ENCODE results near the gene MTOR. TPM values are rescaled to one million over a fixed set of nuclear protein-coding genes. Genes with fewer than 3 reads are reported as not detected.
"Not testable (repeated sequence)": the region's sequence is repeated elsewhere in the genome, so short reads cannot be mapped to it uniquely, and the experiment has no call there.

Gene MTOR
- polyA plus RNA-seq, 1 of the 3 experiments (the other 2 are of a cell fraction), result 20.9 TPM

DNA sequence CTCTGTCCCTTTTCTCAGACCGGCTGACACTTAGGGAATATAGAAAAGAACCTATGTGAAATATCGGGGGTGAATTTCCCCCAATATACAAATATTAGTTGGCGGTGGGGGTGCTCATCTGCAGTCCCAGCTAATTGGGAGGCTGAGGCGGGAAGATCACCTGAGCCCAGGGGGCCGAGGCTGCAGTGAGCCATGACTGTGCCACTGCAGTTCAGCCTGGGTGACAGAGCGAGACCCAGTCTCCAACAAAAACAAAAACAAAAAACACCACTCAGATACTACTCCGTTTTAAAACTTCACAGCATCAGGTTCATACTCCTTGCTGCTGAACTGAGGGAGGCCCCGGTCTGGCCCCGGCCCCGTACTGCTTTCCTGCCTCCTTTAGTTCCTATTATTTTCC is 156.8 kb downstream of the MTOR start:
- ChIA-PET POLR2A (no interaction called here), CTCF (no interaction called here)
- Histone ChIP-seq H3K4me1 (ENCODE audit: control insufficient read depth in 1 of 2, insufficient read depth in 2 of 2, low read depth in 1 of 2, low read length in 1 of 2) (no peaks in the 10 kb centered on the region), H3K9me3 (no peaks in the 10 kb centered on the region), H2AFZ (ENCODE audit: low read depth) (no peak overlapping the region), H3K27ac (ENCODE audit: low read depth in 2 of 2, low read length in 1 of 2) (no peak overlapping the region), H3K9ac (no peak overlapping the region), H3K9me2 (no peaks in the 10 kb centered on the region), H3K4me2 (no peak overlapping the region), H3K36me3 (replicated peaks in 1 of 2; ENCODE audit: control insufficient read depth in 1 of 2, insufficient read depth in 2 of 2, low read length in 1 of 2) (peaks cover 31 to 35% of the 10 kb centered on the region in 2 experiments), H4K20me1 (ENCODE audit: insufficient read depth) (no peaks in the 10 kb centered on the region), H3K79me2 (ENCODE audit: insufficient read depth) (no peaks in the 10 kb centered on the region), H3K4me3 (ENCODE audit: low read depth in 2 of 2, low read length in 1 of 2) (no peak overlapping the region), H3F3A (replicated peaks; ENCODE audit: insufficient read depth) (no peaks in the 10 kb centered on the region), H3K27me3 (ENCODE audit: insufficient read depth) (no peaks in the 10 kb centered on the region)
- TF ChIP-seq SMC3 (IDR thresholded peaks at IDR 0.05; ENCODE audit: low read depth, low read length), result no peak
- 95% methylated on average over 8 of the region's 10 CpGs for WGBS (ENCODE audit: low lambda C conversion rate)
- DNase-seq, result no peak

DNA sequence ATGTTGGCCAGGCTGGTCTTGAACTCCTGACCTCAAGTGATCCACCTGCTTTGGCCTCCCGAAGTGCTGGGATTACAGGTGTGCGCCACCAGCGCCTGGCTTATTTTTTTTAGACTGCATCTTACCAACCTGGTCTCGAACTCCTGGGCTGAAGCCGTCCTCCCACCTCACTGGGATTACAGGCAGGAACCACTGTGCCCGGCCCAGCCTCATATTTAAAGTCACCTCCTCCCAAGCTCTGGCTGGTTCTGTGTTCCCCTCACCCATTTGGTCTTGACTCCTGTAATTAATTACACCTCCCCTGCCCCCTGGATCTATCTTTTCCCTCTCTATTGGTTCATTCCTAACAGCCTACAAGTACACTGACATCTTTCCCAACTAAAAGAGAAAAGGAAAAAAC is 161.0 kb downstream of the MTOR start:
- CTCF ChIA-PET, result interaction anchor here (1.0 kb wide), 1 partner anchor 31 kb away, joined by 4 read pairs; no protein-coding TSS in a partner anchor
- WGBS (ENCODE audit: low lambda C conversion rate), result 85% methylated on average over 6 of the region's 6 CpGs
- Histone ChIP-seq H3K36me3 (replicated peaks in 1 of 2; ENCODE audit: control insufficient read depth in 1 of 2, insufficient read depth in 2 of 2, low read length in 1 of 2) (peaks cover 8 to 16% of the 10 kb centered on the region in 2 experiments), H2AFZ (ENCODE audit: low read depth) (no peak overlapping the region), H3K9ac (no peak overlapping the region), H4K20me1 (ENCODE audit: insufficient read depth) (no peaks in the 10 kb centered on the region), H3K4me3 (ENCODE audit: low read depth in 2 of 2, low read length in 1 of 2) (no peak overlapping the region), H3K4me1 (ENCODE audit: control insufficient read depth in 1 of 2, insufficient read depth in 2 of 2, low read depth in 1 of 2, low read length in 1 of 2) (peaks cover 6 to 7% of the 10 kb centered on the region in 2 experiments; a peak in 3 of 4 replicates), H3K4me2 (no peak overlapping the region), H3K27me3 (ENCODE audit: insufficient read depth) (no peaks in the 10 kb centered on the region), H3K79me2 (ENCODE audit: insufficient read depth) (peaks cover 33% of the 10 kb centered on the region), H3K9me3 (no peaks in the 10 kb centered on the region), H3K9me2 (no peaks in the 10 kb centered on the region), H3F3A (replicated peaks; ENCODE audit: insufficient read depth) (no peaks in the 10 kb centered on the region), H3K27ac (ENCODE audit: low read depth in 2 of 2, low read length in 1 of 2) (no peak overlapping the region)
- POLR2A ChIA-PET, result interaction anchor here (0.6 kb wide), 1 partner anchor 35 kb away, joined by 3 read pairs; no protein-coding TSS in a partner anchor
- TF ChIP-seq NFIC (IDR thresholded peaks at IDR 0.05; ENCODE audit: borderline replicate concordance), result no peak
- no peak for TF ChIP-seq RCOR1 (IDR thresholded peaks at IDR 0.05; ENCODE audit: low read length)
- TF ChIP-seq TCF12 (IDR thresholded peaks at IDR 0.05), result no peak
- no peak for TF ChIP-seq MEF2A (IDR thresholded peaks at IDR 0.05; ENCODE audit: borderline replicate concordance, low read depth)
- TF ChIP-seq GATA2 (CRISPR knock-in tag; IDR thresholded peaks at IDR 0.05), result no peak
- TF ChIP-seq EZH2phosphoT487 (IDR thresholded peaks at IDR 0.05; ENCODE audit: borderline replicate concordance, low read depth), result no peak
- TF ChIP-seq, protein P1, sequence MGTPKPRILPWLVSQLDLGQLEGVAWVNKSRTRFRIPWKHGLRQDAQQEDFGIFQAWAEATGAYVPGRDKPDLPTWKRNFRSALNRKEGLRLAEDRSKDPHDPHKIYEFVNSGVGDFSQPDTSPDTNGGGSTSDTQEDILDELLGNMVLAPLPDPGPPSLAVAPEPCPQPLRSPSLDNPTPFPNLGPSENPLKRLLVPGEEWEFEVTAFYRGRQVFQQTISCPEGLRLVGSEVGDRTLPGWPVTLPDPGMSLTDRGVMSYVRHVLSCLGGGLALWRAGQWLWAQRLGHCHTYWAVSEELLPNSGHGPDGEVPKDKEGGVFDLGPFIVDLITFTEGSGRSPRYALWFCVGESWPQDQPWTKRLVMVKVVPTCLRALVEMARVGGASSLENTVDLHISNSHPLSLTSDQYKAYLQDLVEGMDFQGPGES (IDR thresholded peaks at IDR 0.05; ENCODE audit: low read depth, low read length), result no peak
- TF ChIP-seq EP300 (IDR thresholded peaks at IDR 0.05; ENCODE audit: borderline replicate concordance in 1 of 2, low read depth in 1 of 2, low read length in 1 of 2), result no peak
- no peak for TF ChIP-seq POLR2AphosphoS5 (IDR thresholded peaks at IDR 0.05; ENCODE audit: low read depth, low read length)
- no peak for TF ChIP-seq FOSL2 (IDR thresholded peaks at IDR 0.05; ENCODE audit: borderline replicate concordance, low read depth)
- no peak for TF ChIP-seq TEAD4 (IDR thresholded peaks at IDR 0.05; ENCODE audit: borderline replicate concordance, insufficient read depth)
- TF ChIP-seq GABPA (IDR thresholded peaks at IDR 0.05; ENCODE audit: low read depth), result no peak
- TF ChIP-seq, protein P2, sequence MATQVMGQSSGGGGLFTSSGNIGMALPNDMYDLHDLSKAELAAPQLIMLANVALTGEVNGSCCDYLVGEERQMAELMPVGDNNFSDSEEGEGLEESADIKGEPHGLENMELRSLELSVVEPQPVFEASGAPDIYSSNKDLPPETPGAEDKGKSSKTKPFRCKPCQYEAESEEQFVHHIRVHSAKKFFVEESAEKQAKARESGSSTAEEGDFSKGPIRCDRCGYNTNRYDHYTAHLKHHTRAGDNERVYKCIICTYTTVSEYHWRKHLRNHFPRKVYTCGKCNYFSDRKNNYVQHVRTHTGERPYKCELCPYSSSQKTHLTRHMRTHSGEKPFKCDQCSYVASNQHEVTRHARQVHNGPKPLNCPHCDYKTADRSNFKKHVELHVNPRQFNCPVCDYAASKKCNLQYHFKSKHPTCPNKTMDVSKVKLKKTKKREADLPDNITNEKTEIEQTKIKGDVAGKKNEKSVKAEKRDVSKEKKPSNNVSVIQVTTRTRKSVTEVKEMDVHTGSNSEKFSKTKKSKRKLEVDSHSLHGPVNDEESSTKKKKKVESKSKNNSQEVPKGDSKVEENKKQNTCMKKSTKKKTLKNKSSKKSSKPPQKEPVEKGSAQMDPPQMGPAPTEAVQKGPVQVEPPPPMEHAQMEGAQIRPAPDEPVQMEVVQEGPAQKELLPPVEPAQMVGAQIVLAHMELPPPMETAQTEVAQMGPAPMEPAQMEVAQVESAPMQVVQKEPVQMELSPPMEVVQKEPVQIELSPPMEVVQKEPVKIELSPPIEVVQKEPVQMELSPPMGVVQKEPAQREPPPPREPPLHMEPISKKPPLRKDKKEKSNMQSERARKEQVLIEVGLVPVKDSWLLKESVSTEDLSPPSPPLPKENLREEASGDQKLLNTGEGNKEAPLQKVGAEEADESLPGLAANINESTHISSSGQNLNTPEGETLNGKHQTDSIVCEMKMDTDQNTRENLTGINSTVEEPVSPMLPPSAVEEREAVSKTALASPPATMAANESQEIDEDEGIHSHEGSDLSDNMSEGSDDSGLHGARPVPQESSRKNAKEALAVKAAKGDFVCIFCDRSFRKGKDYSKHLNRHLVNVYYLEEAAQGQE (IDR thresholded peaks at IDR 0.05; ENCODE audit: low read depth, low read length), result no peak
- no peak for TF ChIP-seq FOXJ3 (CRISPR knock-in tag; IDR thresholded peaks at IDR 0.05)
- TF ChIP-seq, protein P3, sequence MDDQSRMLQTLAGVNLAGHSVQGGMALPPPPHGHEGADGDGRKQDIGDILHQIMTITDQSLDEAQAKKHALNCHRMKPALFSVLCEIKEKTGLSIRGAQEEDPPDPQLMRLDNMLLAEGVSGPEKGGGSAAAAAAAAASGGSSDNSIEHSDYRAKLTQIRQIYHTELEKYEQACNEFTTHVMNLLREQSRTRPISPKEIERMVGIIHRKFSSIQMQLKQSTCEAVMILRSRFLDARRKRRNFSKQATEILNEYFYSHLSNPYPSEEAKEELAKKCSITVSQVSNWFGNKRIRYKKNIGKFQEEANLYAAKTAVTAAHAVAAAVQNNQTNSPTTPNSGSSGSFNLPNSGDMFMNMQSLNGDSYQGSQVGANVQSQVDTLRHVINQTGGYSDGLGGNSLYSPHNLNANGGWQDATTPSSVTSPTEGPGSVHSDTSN (IDR thresholded peaks at IDR 0.05), result no peak
- no peak for TF ChIP-seq YY1 (IDR thresholded peaks at IDR 0.05; ENCODE audit: low read depth)
- no peak for TF ChIP-seq FOXM1 (IDR thresholded peaks at IDR 0.05; ENCODE audit: low read depth)
- TF ChIP-seq ELF1 (IDR thresholded peaks at IDR 0.05), result no peak
- no peak for DNase-seq

DNA sequence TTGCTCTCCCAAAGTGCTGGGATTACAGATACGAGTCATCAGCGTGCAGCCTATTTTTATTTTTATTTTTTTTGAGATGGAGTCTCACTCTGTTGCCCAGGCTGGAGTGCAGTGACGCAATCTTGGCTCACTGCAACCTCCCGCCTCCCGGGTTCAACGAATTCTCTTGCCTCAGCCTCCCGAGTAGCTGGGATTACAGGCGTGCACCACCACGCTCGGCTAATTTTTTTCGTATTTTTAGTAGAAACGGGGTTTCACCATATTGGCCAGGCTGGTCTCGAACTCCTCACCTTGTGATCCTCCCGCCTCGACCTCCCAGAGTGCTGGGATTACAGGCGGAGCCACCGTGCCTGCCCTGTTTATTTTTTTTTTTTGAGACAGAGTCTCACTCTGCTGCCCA is 161.5 kb downstream of the MTOR start:
- H3K4me2 ChIP-seq; H3K27ac ChIP-seq (ENCODE audit: low read depth in 2 of 2, low read length in 1 of 2); H3K9me3 ChIP-seq; DNase-seq; H3K9ac ChIP-seq; H2AFZ ChIP-seq (ENCODE audit: low read depth); CTCF ChIA-PET; H3K27me3 ChIP-seq (ENCODE audit: insufficient read depth); H3K4me3 ChIP-seq (ENCODE audit: low read depth in 2 of 2, low read length in 1 of 2); H3F3A ChIP-seq (replicated peaks; ENCODE audit: insufficient read depth); H3K4me1 ChIP-seq (ENCODE audit: control insufficient read depth in 1 of 2, insufficient read depth in 2 of 2, low read depth in 1 of 2, low read length in 1 of 2); H3K9me2 ChIP-seq; H4K20me1 ChIP-seq (ENCODE audit: insufficient read depth): not testable (repeated sequence)
- POLR2A ChIA-PET, result interaction anchor here (0.6 to 1.2 kb wide), 2 partner anchors 36 to 41 kb away, joined by 3 read pairs; partner anchors contain the start of gene SRM
- peaks cover 38% of the 10 kb centered on the region for H3K79me2 ChIP-seq (ENCODE audit: insufficient read depth)
- peaks cover 3 to 21% of the 10 kb centered on the region in 2 experiments for H3K36me3 ChIP-seq (replicated peaks in 1 of 2; ENCODE audit: control insufficient read depth in 1 of 2, insufficient read depth in 2 of 2, low read length in 1 of 2)
- 97% methylated on average over 17 of the region's 17 CpGs for WGBS (ENCODE audit: low lambda C conversion rate)
